OCI-LY3 (cell line): Measurements from ENCODE around the gene CST3.

Experiments
- H2AFZ ChIP-seq: fragments of 200-600, 300-600 bp; shearing (Covaris generic); 2 replicates; pipeline ENCODE4 v1.6.0; 2014; ENCODE audit warnings: antibody characterized with exemption, low read depth, low read length
- H3K27ac ChIP-seq: fragments of 200-600, 300-600 bp; sonication (generic); 2 replicates; pipeline ENCODE4 v1.5.1; 2014; ENCODE audit warnings: mild to moderate bottlenecking, low read length, moderate library complexity, mixed read lengths
- H3K27me3 ChIP-seq: fragments of 200-600, 300-600 bp; sonication (generic); 2 replicates; pipeline ENCODE4 v1.6.1; 2014; ENCODE audit warnings: low read depth, low read length, mixed read lengths
- H3K36me3 ChIP-seq: fragments of 200-600, 300-600 bp; sonication (generic); replicated peaks from 2 replicates; pipeline ENCODE3; 2014; ENCODE audit warnings: low read depth, low read length, mixed read lengths
- H3K4me1 ChIP-seq: fragments of 300-600, 200-600 bp; sonication (generic); 2 replicates; pipeline ENCODE4 v1.6.1; 2014; ENCODE audit warnings: low read length, mixed read lengths
- H3K4me2 ChIP-seq: fragments of 200-600, 300-600 bp; sonication (generic); 2 replicates; pipeline ENCODE4 v1.6.1; 2014; ENCODE audit warnings: low read length, mixed read lengths
- H3K4me3 ChIP-seq: fragments of 300-600, 200-600 bp; sonication (generic); 2 replicates; pipeline ENCODE4 v1.5.1; 2014; ENCODE audit warnings: antibody characterized with exemption, mild to moderate bottlenecking, low read length, moderate library complexity
- H3K79me2 ChIP-seq: fragments of 300-600, 200-600 bp; shearing (Covaris generic); 2 replicates; pipeline ENCODE4 v1.6.1; 2014; ENCODE audit warnings: mild to moderate bottlenecking, low read length, mixed read lengths
- H3K9ac ChIP-seq: fragments of 300-600, 200-600 bp; shearing (Covaris generic); 2 replicates; pipeline ENCODE4 v1.6.0; 2014; ENCODE audit warnings: mild to moderate bottlenecking, low read length, moderate library complexity
- H3K9me3 ChIP-seq: fragments of 200-600, 300-600 bp; shearing (Covaris generic); 2 replicates; pipeline ENCODE4 v1.6.1; 2014; ENCODE audit warnings: low read length, mixed read lengths; ENCODE audit not compliant: insufficient read depth
- H4K20me1 ChIP-seq: fragments of 200-600, 300-600 bp; sonication (generic); 2 replicates; pipeline ENCODE4 v1.6.1; 2016; ENCODE audit warnings: low read length, mixed read lengths; ENCODE audit not compliant: insufficient read depth
- CTCF ChIP-seq: fragments of 200-600, 300-600 bp; sonication (generic); IDR thresholded peaks from 2 replicates; pipeline ENCODE4 v1.5.1; 2014; ENCODE audit warnings: antibody characterized with exemption, low read length, low read depth
- EZH2phosphoT487 ChIP-seq: fragments of 200-600 bp; shearing (Covaris generic); IDR thresholded peaks from 2 replicates; pipeline ENCODE4 v1.6.1; 2018; ENCODE audit warnings: antibody characterized with exemption, mixed run types, low read depth

CST3 gene

DNA sequence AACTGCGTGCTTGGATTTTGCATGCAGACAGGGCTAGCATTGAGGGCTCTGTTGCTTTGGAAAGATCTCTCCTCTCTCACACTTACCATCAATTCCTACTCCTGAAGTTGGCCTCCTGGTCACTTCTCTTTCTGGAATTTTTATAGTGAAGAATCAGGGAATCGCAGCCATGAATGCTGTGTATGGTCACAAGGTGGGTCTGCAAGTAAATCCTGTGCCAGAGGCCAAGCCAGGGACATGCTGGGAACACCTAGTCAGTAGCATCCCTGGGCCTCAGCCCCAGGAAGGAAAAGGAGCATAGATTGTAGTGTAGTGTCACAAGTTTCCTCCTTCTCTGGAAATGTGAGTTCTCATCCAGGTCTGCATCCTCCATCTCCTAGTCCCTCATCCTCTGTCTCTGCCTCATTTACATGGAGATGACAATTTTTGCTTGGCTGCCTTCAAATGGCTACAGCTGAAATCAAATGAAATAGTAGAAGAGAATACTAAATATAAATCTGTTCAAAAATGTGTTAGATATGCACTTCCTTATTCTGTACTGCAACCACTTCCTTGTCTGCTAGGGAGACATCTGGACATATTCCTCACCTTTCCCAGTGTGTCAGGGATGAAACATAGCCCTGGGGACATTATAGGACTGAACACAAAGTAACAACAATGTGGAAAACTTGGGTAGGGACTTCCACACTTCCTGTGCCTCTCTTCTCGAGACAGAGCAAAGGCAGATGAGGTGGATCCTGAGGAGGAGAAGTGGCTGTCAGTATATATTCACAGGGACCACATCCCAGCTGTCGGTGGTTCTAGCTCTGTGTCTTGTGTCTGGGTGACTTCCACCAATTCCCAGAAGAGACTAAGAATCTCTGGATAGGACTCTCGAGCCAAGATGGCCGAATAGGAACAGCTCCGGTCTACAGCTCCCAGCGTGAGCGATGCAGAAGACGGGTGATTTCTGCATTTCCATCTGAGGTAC, 49.0 kb downstream of the CST3 start:
- Histone ChIP-seq H2AFZ (no peak overlapping the region), H3K27me3 (peaks cover 7% of the 10 kb centered on the region), H3K27ac (no peak overlapping the region), H4K20me1 (no peaks in the 10 kb centered on the region; the same call in 1 of the 2 replicates), H3K4me2 (no peak overlapping the region), H3K4me1 (peaks cover 6% of the 10 kb centered on the region), H3K79me2 (no peaks in the 10 kb centered on the region), H3K9me3 (no peaks in the 10 kb centered on the region), H3K9ac (no peak overlapping the region), H3K4me3 (no peak overlapping the region), H3K36me3 (no peaks in the 10 kb centered on the region)
- TF ChIP-seq CTCF = no peak
- no peak for TF ChIP-seq EZH2phosphoT487

- H3K27ac ChIP-seq = no peak overlapping the region
- no peak overlapping the region for H3K9ac ChIP-seq
- no peaks in the 10 kb centered on the region for H3K36me3 ChIP-seq
- H3K9me3 ChIP-seq = no peaks in the 10 kb centered on the region
- no peaks in the 10 kb centered on the region for H3K79me2 ChIP-seq
- no peak overlapping the region for H3K4me2 ChIP-seq
- H4K20me1 ChIP-seq = no peaks in the 10 kb centered on the region; the same call in 1 of the 2 replicates
- no peak overlapping the region for H2AFZ ChIP-seq
- H3K4me1 ChIP-seq = peaks cover 6% of the 10 kb centered on the region
- TF ChIP-seq CTCF = no peak
- TF ChIP-seq EZH2phosphoT487 = no peak
- no peak overlapping the region for H3K4me3 ChIP-seq
- H3K27me3 ChIP-seq = peaks cover 7% of the 10 kb centered on the region
Observed at GRCh38 chr20:23587631-23588030, 50.1 kb downstream of the CST3 start.

GRCh38 chr20:23586735-23587525, 50.8 kb downstream of the CST3 start:
- H2AFZ ChIP-seq = no peak overlapping the region
- H4K20me1 ChIP-seq = no peaks in the 10 kb centered on the region; the same call in 1 of the 2 replicates
- no peaks in the 10 kb centered on the region for H3K79me2 ChIP-seq
- no peak overlapping the region for H3K9ac ChIP-seq
- H3K27me3 ChIP-seq = peaks cover 7% of the 10 kb centered on the region
- no peak overlapping the region for H3K27ac ChIP-seq
- peaks cover 6% of the 10 kb centered on the region for H3K4me1 ChIP-seq
- H3K9me3 ChIP-seq = no peaks in the 10 kb centered on the region
- H3K4me2 ChIP-seq = no peak overlapping the region
- TF ChIP-seq CTCF (no peak), EZH2phosphoT487 (no peak)
- no peaks in the 10 kb centered on the region for H3K36me3 ChIP-seq
- H3K4me3 ChIP-seq = no peak overlapping the region
